Measurements from ENCODE around the gene PRKRIP1.
"Not testable (repeated sequence)": the region's sequence is repeated elsewhere in the genome, so short reads cannot be mapped to it uniquely, and the experiment has no call there.

- TF ChIP-seq, protein P1, sequence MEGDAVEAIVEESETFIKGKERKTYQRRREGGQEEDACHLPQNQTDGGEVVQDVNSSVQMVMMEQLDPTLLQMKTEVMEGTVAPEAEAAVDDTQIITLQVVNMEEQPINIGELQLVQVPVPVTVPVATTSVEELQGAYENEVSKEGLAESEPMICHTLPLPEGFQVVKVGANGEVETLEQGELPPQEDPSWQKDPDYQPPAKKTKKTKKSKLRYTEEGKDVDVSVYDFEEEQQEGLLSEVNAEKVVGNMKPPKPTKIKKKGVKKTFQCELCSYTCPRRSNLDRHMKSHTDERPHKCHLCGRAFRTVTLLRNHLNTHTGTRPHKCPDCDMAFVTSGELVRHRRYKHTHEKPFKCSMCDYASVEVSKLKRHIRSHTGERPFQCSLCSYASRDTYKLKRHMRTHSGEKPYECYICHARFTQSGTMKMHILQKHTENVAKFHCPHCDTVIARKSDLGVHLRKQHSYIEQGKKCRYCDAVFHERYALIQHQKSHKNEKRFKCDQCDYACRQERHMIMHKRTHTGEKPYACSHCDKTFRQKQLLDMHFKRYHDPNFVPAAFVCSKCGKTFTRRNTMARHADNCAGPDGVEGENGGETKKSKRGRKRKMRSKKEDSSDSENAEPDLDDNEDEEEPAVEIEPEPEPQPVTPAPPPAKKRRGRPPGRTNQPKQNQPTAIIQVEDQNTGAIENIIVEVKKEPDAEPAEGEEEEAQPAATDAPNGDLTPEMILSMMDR (conservative IDR thresholded peaks at IDR 0.05 in 1 of 2, IDR thresholded peaks at IDR 0.05 in 1 of 2; ENCODE audit: extremely low read depth in 1 of 2, insufficient read depth in 1 of 2, low read depth in 1 of 2, low read length in 2 of 2), result not testable (repeated sequence)
- not testable (repeated sequence) for TF ChIP-seq EZH2 (IDR thresholded peaks at IDR 0.05; ENCODE audit: borderline replicate concordance, low read length)
These were observed 8.7 kb downstream of the PRKRIP1 start for GRCh38 chr7:102404862-102405188.
